Stimulated activated CD8-positive, alpha-beta memory T cell treated with anti-CD3 and anti-CD28 coated beads, Interleukin-12 subunit alpha, Interleukin-12 subunit beta, amount 100 ng/mL, for 24 hours (primary cell): Measurements from ENCODE around the gene CEP128.

Source experiments
- DNase-seq: peaks from one replicate; pipeline ENCODE4 v3.0.0-alpha.2; 2020; ENCODE audit errors: extremely low read depth

CEP128 gene

GRCh38 chr14:80669426-80669825, 272.1 kb downstream of the CEP128 start:
- DNase-seq = no peak

GRCh38 chr14:80664576-80664975, 277.0 kb downstream of the CEP128 start:
- DNase-seq = no peak

- no peak for DNase-seq
These were observed 278.0 kb downstream of the CEP128 start for GRCh38 chr14:80663541-80663940.

GRCh38 chr14:80659783-80660182, 281.8 kb downstream of the CEP128 start:
- no peak for DNase-seq

- no peak for DNase-seq
These were observed 282.8 kb downstream of the CEP128 start for GRCh38 chr14:80658733-80659132.

- DNase-seq = no peak
These were observed 283.4 kb downstream of the CEP128 start for GRCh38 chr14:80658155-80658554.

- no peak for DNase-seq
These were observed 287.6 kb downstream of the CEP128 start for GRCh38 chr14:80653956-80654355.

GRCh38 chr14:80645667-80646413, 295.7 kb downstream of the CEP128 start:
- no peak for DNase-seq

GRCh38 chr14:80644826-80645225, 296.7 kb downstream of the CEP128 start:
- DNase-seq = no peak

- no peak for DNase-seq
These were observed 302.7 kb downstream of the CEP128 start for GRCh38 chr14:80638620-80639515.

GRCh38 chr14:80637756-80638619, 303.6 kb downstream of the CEP128 start:
- no peak for DNase-seq

GRCh38 chr14:80636071-80636470, 305.5 kb downstream of the CEP128 start:
- no peak for DNase-seq

GRCh38 chr14:80634106-80634758, 307.3 kb downstream of the CEP128 start:
- no peak for DNase-seq

- DNase-seq = no peak
These were observed 311.9 kb downstream of the CEP128 start for GRCh38 chr14:80629606-80630005.

- DNase-seq = no peak
These were observed 313.0 kb downstream of the CEP128 start for GRCh38 chr14:80628547-80628946.

GRCh38 chr14:80627745-80628144, 313.8 kb downstream of the CEP128 start:
- no peak for DNase-seq

- DNase-seq = no peak
These were observed 317.0 kb downstream of the CEP128 start for GRCh38 chr14:80624581-80624980.

GRCh38 chr14:80621701-80622100, 319.8 kb downstream of the CEP128 start:
- no peak for DNase-seq

GRCh38 chr14:80620434-80620833, 321.1 kb downstream of the CEP128 start:
- DNase-seq = no peak

GRCh38 chr14:80618751-80619329, 322.7 kb downstream of the CEP128 start:
- DNase-seq = no peak

- no peak for DNase-seq
These were observed 325.7 kb downstream of the CEP128 start for GRCh38 chr14:80615831-80616230.
